Tibial nerve (tissue), 4 donors: ENCODE results near the gene TMEM44.
A peak's percentile ranks its signal among the peaks of the same experiment; 100 is the strongest.

ENCODE experiments used
- EP300 ChIP-seq, 2 donors: sonication (generic); formaldehyde crosslinking; IDR thresholded peaks; one replicate each; pipeline ENCODE4 v1.6.1; 2017; ENCODE audit warnings: antibody characterized with exemption in 2 of 2, mild to moderate bottlenecking in 1 of 2
- POLR2A ChIP-seq, 2 donors: fragments of 450-650 bp; IDR thresholded peaks; one replicate each; pipeline ENCODE4 v1.6.1; 2017; ENCODE audit warnings: antibody characterized with exemption in 2 of 2, mild to moderate bottlenecking in 2 of 2, moderate library complexity in 2 of 2
- TF ChIP-seq, protein P1 (sequence below), 5 experiments: fragments of 200-600 bp in 3 of 5; fragments of 450-650 bp in 2 of 5; sonication (generic) in 3 of 5; IDR thresholded peaks; one replicate each; pipeline ENCODE4 v1.5.1; 2016 to 2019; ENCODE audit warnings: antibody characterized with exemption in 5 of 5, mild to moderate bottlenecking in 3 of 5, moderate library complexity in 2 of 5

DNA sequence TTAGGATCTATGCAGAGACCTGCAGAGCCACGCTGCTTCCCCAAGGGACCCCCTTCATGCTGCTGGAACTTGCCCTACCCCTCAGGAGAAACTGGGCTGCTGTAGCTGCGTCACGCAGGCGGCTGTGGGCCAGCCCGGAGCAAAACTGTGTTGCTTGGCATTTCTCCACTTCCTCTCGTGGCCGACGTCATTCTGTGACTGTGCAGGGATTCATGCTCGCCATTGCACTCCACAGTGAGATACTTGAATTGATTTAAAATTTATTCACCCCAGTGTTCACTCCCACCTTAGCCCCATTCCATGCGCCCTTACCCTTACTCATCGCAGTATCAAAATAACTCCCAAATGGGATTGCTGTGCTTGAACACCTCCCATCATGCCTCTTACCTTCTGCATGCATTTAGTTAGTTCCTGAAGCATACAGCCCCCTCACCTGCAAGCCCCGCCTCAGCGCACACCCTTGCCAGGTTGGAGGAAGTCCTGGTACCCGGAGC is 45.7 kb downstream of the TMEM44 start:
- TF ChIP-seq, protein P1, sequence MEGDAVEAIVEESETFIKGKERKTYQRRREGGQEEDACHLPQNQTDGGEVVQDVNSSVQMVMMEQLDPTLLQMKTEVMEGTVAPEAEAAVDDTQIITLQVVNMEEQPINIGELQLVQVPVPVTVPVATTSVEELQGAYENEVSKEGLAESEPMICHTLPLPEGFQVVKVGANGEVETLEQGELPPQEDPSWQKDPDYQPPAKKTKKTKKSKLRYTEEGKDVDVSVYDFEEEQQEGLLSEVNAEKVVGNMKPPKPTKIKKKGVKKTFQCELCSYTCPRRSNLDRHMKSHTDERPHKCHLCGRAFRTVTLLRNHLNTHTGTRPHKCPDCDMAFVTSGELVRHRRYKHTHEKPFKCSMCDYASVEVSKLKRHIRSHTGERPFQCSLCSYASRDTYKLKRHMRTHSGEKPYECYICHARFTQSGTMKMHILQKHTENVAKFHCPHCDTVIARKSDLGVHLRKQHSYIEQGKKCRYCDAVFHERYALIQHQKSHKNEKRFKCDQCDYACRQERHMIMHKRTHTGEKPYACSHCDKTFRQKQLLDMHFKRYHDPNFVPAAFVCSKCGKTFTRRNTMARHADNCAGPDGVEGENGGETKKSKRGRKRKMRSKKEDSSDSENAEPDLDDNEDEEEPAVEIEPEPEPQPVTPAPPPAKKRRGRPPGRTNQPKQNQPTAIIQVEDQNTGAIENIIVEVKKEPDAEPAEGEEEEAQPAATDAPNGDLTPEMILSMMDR (IDR thresholded peaks at IDR 0.05) = no peak
- TF ChIP-seq POLR2A (IDR thresholded peaks at IDR 0.05) (no peak), EP300 (IDR thresholded peaks at IDR 0.05) (peak in 1 of 2 donors; percentile 18)
